ENCODE measurements around the gene ACTC1.
"Not testable (repeated sequence)": the region's sequence is repeated elsewhere in the genome, so short reads cannot be mapped to it uniquely, and the experiment has no call there.

The ACTC1 gene

GRCh38 chr15:34795267-34796081, at the start of gene ACTC1:
TSS of gene ACTC1 (minus strand) at chr15:34795549. CDS start at chr15:34794808, 741 bp downstream.
- no peak for DNase-seq

DNA sequence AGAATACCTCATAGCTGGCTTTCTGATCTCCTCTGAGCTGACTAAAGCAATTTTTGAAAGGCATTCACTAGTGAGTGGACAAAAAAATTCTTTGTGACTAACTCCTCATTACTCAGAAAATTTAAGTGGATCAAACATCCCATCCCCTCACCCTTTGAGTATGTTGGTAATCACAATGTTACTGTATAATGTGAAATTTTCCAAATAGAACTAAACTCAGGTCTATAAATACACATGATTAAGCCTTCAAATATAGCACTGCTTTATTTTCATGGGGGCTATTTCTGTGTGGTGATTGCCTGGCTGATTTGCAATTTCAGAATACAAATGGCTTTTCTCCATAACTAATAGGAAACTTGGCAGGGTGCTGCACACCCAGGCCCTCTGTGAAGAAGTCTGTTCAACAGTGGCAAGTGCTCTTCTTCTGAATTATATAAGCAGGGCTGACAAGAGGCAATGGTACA, 45.9 kb upstream of the ACTC1 start:
- no peak for DNase-seq

GRCh38 chr15:34838282-34838681, 42.9 kb upstream of the ACTC1 start:
- DNase-seq, result no peak

GRCh38 chr15:34837246-34838016, 42.1 kb upstream of the ACTC1 start:
- no peak for DNase-seq

GRCh38 chr15:34828145-34828911, 33.0 kb upstream of the ACTC1 start:
- DNase-seq, result no peak

GRCh38 chr15:34821831-34822230, 26.5 kb upstream of the ACTC1 start:
- no peak for DNase-seq

- no peak for DNase-seq
These were observed 24.8 kb upstream of the ACTC1 start for GRCh38 chr15:34820110-34820509.

DNA sequence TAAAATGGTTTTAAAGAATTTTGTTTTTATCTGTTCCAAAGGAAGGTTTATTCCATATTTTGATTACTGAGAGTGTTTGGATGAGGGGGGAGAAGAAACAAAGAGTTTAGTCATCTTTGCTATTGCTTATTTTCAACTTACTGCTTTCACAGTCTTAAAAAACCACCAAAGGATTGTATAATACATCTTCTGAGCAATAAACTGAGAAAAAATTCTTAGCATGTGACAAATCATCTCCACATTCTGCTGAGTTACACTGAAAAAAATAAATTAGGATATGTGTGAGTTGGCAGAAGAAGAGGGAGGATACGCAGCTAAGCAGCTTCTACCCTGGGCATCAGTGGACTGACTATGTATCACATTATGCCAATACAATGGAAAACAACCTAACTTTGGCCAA, 23.2 kb upstream of the ACTC1 start:
- DNase-seq, result no peak

GRCh38 chr15:34815836-34816235, 20.5 kb upstream of the ACTC1 start:
- no peak for DNase-seq

DNA sequence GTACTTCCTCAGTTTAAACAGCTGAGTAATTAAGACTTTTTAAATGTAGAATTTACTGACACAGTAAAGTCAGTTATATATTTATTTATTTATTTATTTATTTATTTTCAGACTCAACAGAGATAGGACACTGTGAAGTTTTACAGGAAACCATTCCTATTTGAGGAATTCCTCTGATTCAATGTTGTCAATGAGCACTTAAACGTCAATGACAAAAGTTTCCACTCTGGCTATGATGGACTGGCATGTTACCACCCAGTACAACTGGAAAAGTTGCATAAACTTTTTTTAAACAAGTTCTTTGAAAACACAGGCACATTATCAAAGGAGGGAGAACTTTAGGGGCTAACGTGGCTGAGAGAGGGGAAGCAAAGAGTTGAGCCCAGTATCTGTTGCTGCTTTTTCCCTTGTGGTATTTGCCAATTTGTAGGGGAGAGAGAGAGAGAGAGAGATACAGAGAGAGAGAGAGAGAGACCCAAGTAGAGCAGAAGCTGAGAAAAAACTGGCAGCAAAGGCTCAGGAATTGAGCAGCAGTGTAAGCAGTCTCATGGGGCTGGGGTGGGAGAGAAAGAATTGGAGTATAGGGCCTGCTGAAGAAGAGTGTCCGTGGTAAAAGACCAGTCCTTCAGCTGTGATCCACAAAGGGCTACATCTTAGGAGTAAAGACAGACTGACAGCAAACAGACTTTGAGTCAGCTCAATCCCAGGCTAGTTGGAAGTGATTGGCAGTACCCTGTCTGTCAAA, 18.3 kb upstream of the ACTC1 start:
- DNase-seq, result no peak

DNA sequence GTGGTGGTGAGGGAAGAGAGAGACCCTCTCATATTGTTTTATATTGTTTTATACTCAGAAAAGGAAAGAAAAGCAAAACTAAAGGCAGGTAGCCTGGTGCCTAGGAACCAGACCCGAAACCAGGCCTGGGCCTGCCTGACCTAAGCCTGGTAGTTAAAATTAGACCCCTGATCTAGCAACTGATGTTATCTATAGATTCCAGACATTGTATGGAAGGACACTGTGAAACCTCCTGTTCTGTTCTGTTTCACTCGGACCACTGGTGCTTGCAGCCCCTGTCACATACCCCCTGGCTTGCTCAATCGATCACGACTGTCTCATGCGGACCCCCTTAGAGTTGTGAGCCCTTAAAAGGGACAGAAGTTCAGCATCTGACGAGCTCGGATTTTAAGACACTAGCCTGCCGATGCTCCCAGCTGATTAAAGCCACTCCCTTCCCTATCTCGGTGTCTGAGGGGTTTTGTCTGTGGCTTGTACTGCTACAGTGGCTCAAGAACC, 17.6 kb upstream of the ACTC1 start:
- DNase-seq, result not testable (repeated sequence)

- DNase-seq, result no peak
These were observed 17.0 kb upstream of the ACTC1 start for GRCh38 chr15:34812369-34812768.

- no peak for DNase-seq
These were observed 15.2 kb upstream of the ACTC1 start for GRCh38 chr15:34810443-34811129.

- DNase-seq, result no peak
These were observed 13.8 kb upstream of the ACTC1 start for GRCh38 chr15:34809186-34809585.

DNA sequence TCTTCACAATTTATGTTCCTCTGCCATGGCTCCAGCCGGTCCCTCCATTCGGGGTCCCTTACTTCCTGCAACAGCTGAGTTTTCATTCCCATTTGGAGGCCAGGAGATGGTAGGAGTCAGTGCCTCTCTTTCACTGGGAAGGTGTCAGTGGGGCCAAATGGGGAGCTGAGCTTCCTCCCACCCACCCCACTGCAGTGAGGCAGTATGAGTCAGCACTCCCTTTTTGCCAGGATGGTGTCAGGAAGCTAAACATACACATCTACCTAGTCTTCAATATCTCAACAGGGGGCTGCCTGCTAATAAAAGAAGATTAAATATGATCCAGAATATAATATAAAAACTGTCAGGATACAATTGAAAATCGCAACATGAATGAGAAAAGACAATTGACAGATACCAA, 12.7 kb upstream of the ACTC1 start:
- DNase-seq, result no peak

GRCh38 chr15:34807241-34807640, 11.9 kb upstream of the ACTC1 start:
- DNase-seq, result not testable (repeated sequence)

GRCh38 chr15:34804776-34805175, 9.4 kb upstream of the ACTC1 start:
- DNase-seq, result no peak

DNA sequence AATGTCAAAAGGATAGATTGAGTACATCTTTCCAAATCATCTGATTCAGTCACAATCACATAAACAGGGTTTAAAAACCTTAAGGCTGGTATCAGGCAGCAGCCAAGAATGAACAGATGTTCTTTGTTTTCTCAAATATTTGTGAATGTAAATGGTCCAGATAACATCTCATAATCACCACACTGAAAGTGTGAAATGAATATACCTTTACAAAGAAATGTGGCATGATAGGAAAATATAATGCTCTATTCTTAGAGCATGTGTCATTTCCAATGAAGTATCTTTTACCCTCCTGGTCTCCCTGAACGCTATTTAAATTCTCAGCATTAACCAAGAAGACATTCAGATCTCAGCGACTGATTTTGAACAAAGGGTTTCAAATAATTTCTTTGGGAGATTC, 8.8 kb upstream of the ACTC1 start:
- DNase-seq, result no peak

DNA sequence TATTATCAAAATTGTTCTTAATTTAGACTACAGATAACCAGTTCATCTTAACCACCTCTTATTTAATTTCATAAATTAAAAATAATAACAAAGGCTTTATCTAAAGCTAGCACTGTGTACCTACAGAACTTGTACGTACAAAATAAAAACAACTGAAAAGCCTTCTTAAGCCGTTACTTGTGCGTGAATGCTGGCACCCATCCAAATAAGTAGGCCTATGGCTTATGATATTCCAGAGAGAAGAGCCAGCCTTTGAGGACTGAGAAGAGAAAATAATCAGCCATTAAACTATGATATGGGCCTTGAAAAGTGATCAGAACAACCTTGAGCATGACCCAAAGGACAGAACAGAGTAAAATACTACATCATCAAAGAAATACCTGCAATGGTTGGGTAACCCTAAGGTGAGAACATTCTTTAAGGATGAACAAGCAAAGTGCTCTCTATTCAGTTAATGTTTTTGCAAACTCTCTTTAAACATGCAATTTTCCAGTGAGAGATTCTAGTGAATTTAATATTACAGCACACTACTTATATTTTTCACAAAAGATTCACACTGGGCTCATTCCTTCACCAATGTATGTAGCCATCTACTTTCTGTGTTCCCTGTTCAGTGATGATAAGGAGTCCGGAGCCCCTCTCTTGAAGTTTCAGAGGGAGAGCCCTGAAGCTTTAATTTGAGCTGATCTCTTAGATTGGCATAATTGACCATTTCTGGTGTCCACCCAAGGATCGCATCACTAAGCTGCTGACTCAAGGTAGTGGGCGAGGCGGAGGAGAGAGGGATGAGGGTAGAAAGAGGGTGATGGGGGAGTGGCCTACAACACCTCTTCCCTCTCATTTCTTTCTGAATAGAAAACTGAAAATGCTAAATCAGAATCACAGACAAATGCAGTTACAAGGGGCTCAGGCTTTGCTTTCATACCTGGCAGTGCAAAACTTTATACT, 7.7 kb upstream of the ACTC1 start:
- DNase-seq, result no peak

- no peak for DNase-seq
These were observed 7.0 kb upstream of the ACTC1 start for GRCh38 chr15:34802371-34802770.
